K562 (cell line): ENCODE measurements around the gene AHNAK. TPM values are rescaled to one million over a fixed set of nuclear protein-coding genes. Genes with fewer than 3 reads are reported as not detected.
A peak's percentile ranks its signal among the peaks of the same experiment; 100 is the strongest.

Experiments
- CCNT2 ChIP-seq: IDR thresholded peaks from 2 replicates; pipeline ENCODE4 v1.6.1; 2011; ENCODE audit warnings: borderline replicate concordance, low read depth, mild to moderate bottlenecking, moderate library complexity, mixed read lengths, low read length; ENCODE audit not compliant: insufficient read length; ENCODE audit errors: extremely low read depth
- EP400 ChIP-seq: fragments of 450-650 bp; IDR thresholded peaks from 2 replicates; pipeline ENCODE4 v1.6.1; 2017; ENCODE audit warnings: antibody characterized with exemption, mild to moderate bottlenecking, moderate library complexity
- FOXJ3 ChIP-seq: sonication (generic); formaldehyde crosslinking; IDR thresholded peaks from 2 replicates; pipeline ENCODE4 v1.4.0; 2020; ENCODE audit warnings: mild to moderate bottlenecking, missing genetic modification reagents
- GATAD2A ChIP-seq: fragments of 450-650 bp; IDR thresholded peaks from 2 replicates; pipeline ENCODE4 v1.6.1; 2017
- HNRNPUL1 ChIP-seq: fragments of 200-400 bp; formaldehyde crosslinking; IDR thresholded peaks from 2 replicates; pipeline ENCODE4 v1.6.1; 2017; ENCODE audit warnings: low read length
- NR4A1 ChIP-seq, 2 experiments: fragments of 250-450 bp in 1 of 2; fragments of 450-650 bp in 1 of 2; sonication (Bioruptor Pico) in 1 of 2; IDR thresholded peaks; 2 replicates each; pipeline versions ENCODE4 v1.4.0 to v1.6.1; 2016 to 2020; ENCODE audit warnings: mild to moderate bottlenecking in 2 of 2, missing compliant biosample characterization in 1 of 2, missing genetic modification characterization in 1 of 2, moderate library complexity in 1 of 2
- RAD21 ChIP-seq, 2 experiments: fragments of 250-450 bp in 1 of 2; fragments of 450-650 bp in 1 of 2; sonication (Bioruptor Pico) in 1 of 2; formaldehyde crosslinking in 1 of 2; IDR thresholded peaks in 1 of 2; conservative IDR thresholded peaks in 1 of 2; 2 replicates each; pipeline versions ENCODE4 v1.4.0 to v1.8.0; 2020 to 2022; ENCODE audit warnings: mild to moderate bottlenecking in 2 of 2, moderate library complexity in 1 of 2
- SMC3 ChIP-seq: conservative IDR thresholded peaks from 2 replicates; pipeline ENCODE4 v1.6.1; 2011; ENCODE audit warnings: low read depth, low read length, improper control_type of control experiment; ENCODE audit not compliant: insufficient read depth
- ZNF165 ChIP-seq: fragments of 250-450 bp; sonication (Bioruptor Pico); IDR thresholded peaks from 2 replicates; pipeline ENCODE4 v1.4.0; 2020; ENCODE audit warnings: borderline replicate concordance
- polyA plus RNA-seq, 8 experiments: library from polyadenylated mRNA; depleted of rRNA in 4 of 8; stranded (reverse) in 5 of 8; unstranded in 3 of 8; fragments of >200 nt; fragmentation: Nextera tagmentation in 2 of 8; fragmentation: Illumina TruSeq in 1 of 8; extraction: Ambion mirVana in 2 of 8; extraction: Trizol in 1 of 8; gene quantifications; 2 replicates each; pipeline versions ENCODE4 v1.2.1 to v1.2.3, GENCODE V29; 2011 to 2014; ENCODE audit warnings: inconsistent platforms in 1 of 8, missing spikeins in 1 of 8
- total RNA-seq, 7 experiments: library from RNA; depleted of rRNA in 6 of 7; stranded (reverse); fragments of >200 nt in 6 of 7; fragmentation: Illumina TruSeq in 2 of 7; extraction: Trizol in 2 of 7; gene quantifications; 2 replicates each; pipeline versions ENCODE4 v1.2.1 to v1.2.3, GENCODE V29; 2011 to 2021; ENCODE audit warnings: low replicate concordance in 1 of 7
- TF ChIP-seq, protein P1 (sequence below): fragments of 250-450 bp; sonication (Bioruptor Pico); IDR thresholded peaks from 2 replicates; pipeline ENCODE4 v1.5.0; 2021; ENCODE audit warnings: mild to moderate bottlenecking, borderline replicate concordance
- TF ChIP-seq, protein P2 (sequence below): fragments of 450-650 bp; IDR thresholded peaks from 2 replicates; pipeline ENCODE4 v1.6.1; 2016; ENCODE audit warnings: antibody characterized with exemption
- TF ChIP-seq, protein P3 (sequence below): sonication (generic); formaldehyde crosslinking; IDR thresholded peaks from 2 replicates; pipeline ENCODE4 v1.4.0; 2020; ENCODE audit warnings: mild to moderate bottlenecking, missing genetic modification reagents

The AHNAK gene
- total and polyA plus RNA-seq, 9 of the 15 experiments (the other 6 are each of a cell fraction or from before 2014, with no cell fraction given) = 1.5 to 89.7 (median 45.0) TPM

DNA sequence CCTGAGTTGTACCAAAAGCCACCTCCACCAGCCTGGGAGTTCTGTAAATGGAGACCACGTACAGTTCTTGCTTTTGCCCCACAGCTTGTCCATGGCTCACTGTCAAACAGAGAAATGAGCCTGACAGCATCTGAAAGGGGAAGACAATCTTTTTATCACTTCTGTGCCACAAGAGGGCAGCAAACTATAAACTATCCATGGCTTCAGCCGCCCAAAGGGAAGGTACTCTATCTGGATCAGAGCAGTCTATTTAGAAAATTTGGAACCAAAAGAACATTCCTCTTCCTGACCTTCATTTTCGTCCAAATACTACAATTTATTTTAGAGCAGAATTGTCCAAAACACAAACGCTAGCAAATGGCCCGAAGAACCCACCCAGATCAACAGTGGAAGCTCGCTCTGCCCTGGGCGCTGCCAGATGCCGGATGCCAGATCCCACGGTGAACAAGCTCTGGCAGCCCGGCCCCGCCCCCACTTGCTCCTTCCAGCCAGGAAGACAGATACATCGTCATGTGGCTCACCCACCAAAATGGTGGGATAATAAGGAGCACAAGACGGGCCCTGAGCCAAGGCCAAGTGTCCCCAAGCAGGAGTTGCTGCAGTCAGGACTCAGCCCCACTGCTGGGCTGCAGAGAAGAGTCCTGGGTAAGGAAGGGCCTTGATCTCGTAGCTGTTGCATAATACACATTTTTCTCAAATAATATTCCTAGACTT lies 151.6 kb downstream of the AHNAK start (continued):
- TF ChIP-seq, protein P1, sequence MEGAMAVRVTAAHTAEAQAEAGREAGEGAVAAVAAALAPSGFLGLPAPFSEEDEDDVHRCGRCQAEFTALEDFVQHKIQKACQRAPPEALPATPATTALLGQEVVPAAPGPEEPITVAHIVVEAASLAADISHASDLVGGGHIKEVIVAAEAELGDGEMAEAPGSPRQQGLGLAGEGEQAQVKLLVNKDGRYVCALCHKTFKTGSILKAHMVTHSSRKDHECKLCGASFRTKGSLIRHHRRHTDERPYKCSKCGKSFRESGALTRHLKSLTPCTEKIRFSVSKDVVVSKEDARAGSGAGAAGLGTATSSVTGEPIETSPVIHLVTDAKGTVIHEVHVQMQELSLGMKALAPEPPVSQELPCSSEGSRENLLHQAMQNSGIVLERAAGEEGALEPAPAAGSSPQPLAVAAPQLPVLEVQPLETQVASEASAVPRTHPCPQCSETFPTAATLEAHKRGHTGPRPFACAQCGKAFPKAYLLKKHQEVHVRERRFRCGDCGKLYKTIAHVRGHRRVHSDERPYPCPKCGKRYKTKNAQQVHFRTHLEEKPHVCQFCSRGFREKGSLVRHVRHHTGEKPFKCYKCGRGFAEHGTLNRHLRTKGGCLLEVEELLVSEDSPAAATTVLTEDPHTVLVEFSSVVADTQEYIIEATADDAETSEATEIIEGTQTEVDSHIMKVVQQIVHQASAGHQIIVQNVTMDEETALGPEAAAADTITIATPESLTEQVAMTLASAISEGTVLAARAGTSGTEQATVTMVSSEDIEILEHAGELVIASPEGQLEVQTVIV (CRISPR knock-in tag) = no peak
- TF ChIP-seq CCNT2 = peak; percentile 13
- peak; percentile 86 to 94 for TF ChIP-seq RAD21 (CRISPR knock-in tag; conservative IDR thresholded peaks at IDR 0.05 in 1 of 2, IDR thresholded peaks at IDR 0.05 in 1 of 2)
- TF ChIP-seq GATAD2A = no peak
- no peak for TF ChIP-seq ZNF165
- TF ChIP-seq, protein P2, sequence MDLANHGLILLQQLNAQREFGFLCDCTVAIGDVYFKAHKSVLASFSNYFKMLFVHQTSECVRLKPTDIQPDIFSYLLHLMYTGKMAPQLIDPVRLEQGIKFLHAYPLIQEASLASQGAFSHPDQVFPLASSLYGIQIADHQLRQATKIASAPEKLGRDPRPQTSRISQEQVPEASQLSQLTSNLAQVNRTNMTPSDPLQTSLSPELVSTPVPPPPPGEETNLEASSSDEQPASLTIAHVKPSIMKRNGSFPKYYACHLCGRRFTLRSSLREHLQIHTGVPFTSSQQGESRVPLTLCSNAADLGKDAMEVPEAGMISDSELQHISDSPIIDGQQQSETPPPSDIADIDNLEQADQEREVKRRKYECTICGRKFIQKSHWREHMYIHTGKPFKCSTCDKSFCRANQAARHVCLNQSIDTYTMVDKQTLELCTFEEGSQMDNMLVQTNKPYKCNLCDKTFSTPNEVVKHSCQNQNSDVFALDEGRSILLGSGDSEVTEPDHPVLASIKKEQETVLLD = no peak
- peak; percentile 76 for TF ChIP-seq SMC3
- no peak for TF ChIP-seq FOXJ3 (CRISPR knock-in tag)
- TF ChIP-seq, protein P3, sequence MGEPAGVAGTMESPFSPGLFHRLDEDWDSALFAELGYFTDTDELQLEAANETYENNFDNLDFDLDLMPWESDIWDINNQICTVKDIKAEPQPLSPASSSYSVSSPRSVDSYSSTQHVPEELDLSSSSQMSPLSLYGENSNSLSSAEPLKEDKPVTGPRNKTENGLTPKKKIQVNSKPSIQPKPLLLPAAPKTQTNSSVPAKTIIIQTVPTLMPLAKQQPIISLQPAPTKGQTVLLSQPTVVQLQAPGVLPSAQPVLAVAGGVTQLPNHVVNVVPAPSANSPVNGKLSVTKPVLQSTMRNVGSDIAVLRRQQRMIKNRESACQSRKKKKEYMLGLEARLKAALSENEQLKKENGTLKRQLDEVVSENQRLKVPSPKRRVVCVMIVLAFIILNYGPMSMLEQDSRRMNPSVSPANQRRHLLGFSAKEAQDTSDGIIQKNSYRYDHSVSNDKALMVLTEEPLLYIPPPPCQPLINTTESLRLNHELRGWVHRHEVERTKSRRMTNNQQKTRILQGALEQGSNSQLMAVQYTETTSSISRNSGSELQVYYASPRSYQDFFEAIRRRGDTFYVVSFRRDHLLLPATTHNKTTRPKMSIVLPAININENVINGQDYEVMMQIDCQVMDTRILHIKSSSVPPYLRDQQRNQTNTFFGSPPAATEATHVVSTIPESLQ (CRISPR knock-in tag) = no peak
- no peak for TF ChIP-seq HNRNPUL1
- TF ChIP-seq EP400 = peak; percentile 30
- no peak for TF ChIP-seq NR4A1 (CRISPR knock-in tag; IDR thresholded peaks at IDR 0.05)
- 0 out of 2 replicates have a peak, but pooled peaks have one; percentile 18 for TF ChIP-seq NR4A1 (tag; IDR thresholded peaks at IDR 0.05)
